Ishikawa (cell line): Measurements from ENCODE around the gene PDZRN3.

ENCODE experiments used
- CEBPB ChIP-seq: IDR thresholded peaks from 2 replicates; pipeline ENCODE4 v1.6.1; 2012
- CREB1 ChIP-seq: IDR thresholded peaks from 2 replicates; pipeline ENCODE4 v1.6.1; 2012; ENCODE audit warnings: low read depth
- EGR1 ChIP-seq: IDR thresholded peaks from 2 replicates; pipeline ENCODE4 v1.6.1; 2012
- EP300 ChIP-seq: IDR thresholded peaks from 2 replicates; pipeline ENCODE4 v1.6.1; 2012; ENCODE audit warnings: borderline replicate concordance
- FOXM1 ChIP-seq: IDR thresholded peaks from 2 replicates; pipeline ENCODE4 v1.6.1; 2012; ENCODE audit warnings: low read depth, borderline replicate concordance
- NFIC ChIP-seq: IDR thresholded peaks from 2 replicates; pipeline ENCODE4 v1.6.1; 2012
- RAD21 ChIP-seq: IDR thresholded peaks from 2 replicates; pipeline ENCODE4 v1.6.1; 2012; ENCODE audit warnings: low read depth
- TAF1 ChIP-seq: IDR thresholded peaks from 2 replicates; pipeline ENCODE4 v1.6.1; 2012; ENCODE audit warnings: low read depth, mild to moderate bottlenecking
- TCF12 ChIP-seq: IDR thresholded peaks from 2 replicates; pipeline ENCODE4 v1.6.1; 2012; ENCODE audit warnings: low read depth
- TEAD4 ChIP-seq: IDR thresholded peaks from 2 replicates; pipeline ENCODE4 v1.6.1; 2012
- USF1 ChIP-seq: IDR thresholded peaks from 2 replicates; pipeline ENCODE4 v1.6.1; 2012
- YY1 ChIP-seq: IDR thresholded peaks from 2 replicates; pipeline ENCODE4 v1.6.1; 2012; ENCODE audit warnings: low read depth
- ZBTB7A ChIP-seq: IDR thresholded peaks from 2 replicates; pipeline ENCODE4 v1.6.1; 2012; ENCODE audit warnings: low read depth
- TF ChIP-seq, protein P1 (sequence below): IDR thresholded peaks from 2 replicates; pipeline ENCODE4 v1.6.1; 2012; ENCODE audit warnings: low read depth, mild to moderate bottlenecking
- TF ChIP-seq, protein P2 (sequence below): IDR thresholded peaks from 2 replicates; pipeline ENCODE4 v1.6.1; 2012

PDZRN3 gene

DNA sequence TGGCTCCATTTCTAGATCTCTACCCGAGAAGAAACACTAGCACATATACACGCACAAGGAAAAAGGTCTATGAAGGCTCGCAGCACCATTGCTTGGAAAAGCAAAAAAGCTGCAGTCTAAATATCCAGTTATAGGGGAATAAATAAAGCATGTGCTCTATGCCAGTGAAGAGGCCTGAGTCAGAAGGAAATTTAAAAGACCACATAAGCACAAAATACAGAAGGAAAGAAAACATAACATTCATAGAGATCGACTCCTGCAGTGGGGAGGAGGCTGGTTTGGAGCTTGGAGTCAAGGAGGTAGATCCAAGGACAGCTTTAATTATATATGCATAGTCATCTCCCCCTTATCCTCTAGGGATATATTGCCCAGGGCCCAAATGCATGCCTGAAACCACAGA is 114.4 kb downstream of the PDZRN3 start:
- TF ChIP-seq USF1 (no peak), FOXM1 (no peak), TAF1 (no peak), TEAD4 (no peak), EP300 (no peak)
- TF ChIP-seq, protein P1, sequence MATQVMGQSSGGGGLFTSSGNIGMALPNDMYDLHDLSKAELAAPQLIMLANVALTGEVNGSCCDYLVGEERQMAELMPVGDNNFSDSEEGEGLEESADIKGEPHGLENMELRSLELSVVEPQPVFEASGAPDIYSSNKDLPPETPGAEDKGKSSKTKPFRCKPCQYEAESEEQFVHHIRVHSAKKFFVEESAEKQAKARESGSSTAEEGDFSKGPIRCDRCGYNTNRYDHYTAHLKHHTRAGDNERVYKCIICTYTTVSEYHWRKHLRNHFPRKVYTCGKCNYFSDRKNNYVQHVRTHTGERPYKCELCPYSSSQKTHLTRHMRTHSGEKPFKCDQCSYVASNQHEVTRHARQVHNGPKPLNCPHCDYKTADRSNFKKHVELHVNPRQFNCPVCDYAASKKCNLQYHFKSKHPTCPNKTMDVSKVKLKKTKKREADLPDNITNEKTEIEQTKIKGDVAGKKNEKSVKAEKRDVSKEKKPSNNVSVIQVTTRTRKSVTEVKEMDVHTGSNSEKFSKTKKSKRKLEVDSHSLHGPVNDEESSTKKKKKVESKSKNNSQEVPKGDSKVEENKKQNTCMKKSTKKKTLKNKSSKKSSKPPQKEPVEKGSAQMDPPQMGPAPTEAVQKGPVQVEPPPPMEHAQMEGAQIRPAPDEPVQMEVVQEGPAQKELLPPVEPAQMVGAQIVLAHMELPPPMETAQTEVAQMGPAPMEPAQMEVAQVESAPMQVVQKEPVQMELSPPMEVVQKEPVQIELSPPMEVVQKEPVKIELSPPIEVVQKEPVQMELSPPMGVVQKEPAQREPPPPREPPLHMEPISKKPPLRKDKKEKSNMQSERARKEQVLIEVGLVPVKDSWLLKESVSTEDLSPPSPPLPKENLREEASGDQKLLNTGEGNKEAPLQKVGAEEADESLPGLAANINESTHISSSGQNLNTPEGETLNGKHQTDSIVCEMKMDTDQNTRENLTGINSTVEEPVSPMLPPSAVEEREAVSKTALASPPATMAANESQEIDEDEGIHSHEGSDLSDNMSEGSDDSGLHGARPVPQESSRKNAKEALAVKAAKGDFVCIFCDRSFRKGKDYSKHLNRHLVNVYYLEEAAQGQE, result no peak

- TF ChIP-seq FOXM1 (no peak), RAD21 (no peak), CEBPB (no peak), EP300 (no peak), NFIC (no peak), USF1 (no peak), TEAD4 (no peak), EGR1 (no peak), YY1 (no peak), TAF1 (no peak), CREB1 (no peak)
- TF ChIP-seq, protein P1, result no peak
- TF ChIP-seq, protein P2, sequence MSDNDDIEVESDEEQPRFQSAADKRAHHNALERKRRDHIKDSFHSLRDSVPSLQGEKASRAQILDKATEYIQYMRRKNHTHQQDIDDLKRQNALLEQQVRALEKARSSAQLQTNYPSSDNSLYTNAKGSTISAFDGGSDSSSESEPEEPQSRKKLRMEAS, result no peak
These were observed 114.9 kb downstream of the PDZRN3 start for GRCh38 chr3:73509816-73510215.

DNA sequence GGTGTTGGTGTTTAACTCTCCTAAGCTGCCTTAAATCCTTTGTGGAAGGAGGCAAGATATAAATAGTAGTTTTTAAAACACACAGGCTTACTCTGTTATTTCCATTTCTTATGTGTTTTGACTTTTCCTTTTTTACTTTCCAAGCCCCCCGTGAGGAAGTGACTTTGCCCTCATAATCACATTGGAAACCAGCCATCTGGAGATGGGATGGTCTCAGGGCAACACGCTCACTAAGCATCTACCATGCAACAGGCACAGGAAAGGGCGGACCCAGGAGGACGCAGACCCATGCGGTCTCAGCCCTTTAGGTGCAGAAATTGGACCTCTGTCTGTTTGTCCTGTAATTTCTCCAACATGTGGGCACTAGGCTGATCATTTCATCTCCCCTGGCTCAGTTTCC is 115.7 kb downstream of the PDZRN3 start:
- TF ChIP-seq TEAD4 (no peak), TCF12 (no peak)

DNA sequence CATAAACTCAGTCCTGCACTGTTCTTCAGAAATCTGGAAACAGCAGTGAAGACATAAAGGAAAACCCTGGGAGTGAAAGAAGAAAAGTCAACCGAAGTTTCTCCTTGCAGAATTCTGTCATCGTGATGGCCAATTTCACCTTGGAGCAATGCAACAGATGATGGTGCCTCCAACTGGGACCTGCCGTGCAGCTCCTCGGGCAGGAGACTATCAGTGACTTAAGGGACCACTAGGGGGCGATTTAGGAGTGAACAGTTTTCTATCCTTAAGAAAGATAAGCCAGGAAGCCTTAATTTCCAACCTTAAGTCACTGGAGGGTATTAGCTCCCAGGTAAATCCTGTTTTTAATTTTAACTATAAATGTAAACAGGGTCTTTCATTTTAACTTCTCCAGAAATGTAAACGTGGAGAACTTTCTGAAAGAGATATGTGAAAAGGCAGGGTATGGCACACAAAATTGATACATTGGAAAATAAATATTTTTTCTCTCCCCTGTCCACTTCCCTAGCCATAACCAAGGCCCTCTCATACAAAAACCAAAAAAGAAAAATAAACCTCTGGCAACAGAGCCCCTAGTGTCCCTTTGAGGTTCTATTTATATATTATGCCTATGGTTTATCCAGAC is 116.3 kb downstream of the PDZRN3 start:
- TF ChIP-seq, protein P1, result no peak
- TF ChIP-seq EGR1 (no peak), ZBTB7A (no peak), CREB1 (no peak), FOXM1 (no peak), TCF12 (no peak), RAD21 (peak; percentile 71)
- TF ChIP-seq, protein P2, result no peak

DNA sequence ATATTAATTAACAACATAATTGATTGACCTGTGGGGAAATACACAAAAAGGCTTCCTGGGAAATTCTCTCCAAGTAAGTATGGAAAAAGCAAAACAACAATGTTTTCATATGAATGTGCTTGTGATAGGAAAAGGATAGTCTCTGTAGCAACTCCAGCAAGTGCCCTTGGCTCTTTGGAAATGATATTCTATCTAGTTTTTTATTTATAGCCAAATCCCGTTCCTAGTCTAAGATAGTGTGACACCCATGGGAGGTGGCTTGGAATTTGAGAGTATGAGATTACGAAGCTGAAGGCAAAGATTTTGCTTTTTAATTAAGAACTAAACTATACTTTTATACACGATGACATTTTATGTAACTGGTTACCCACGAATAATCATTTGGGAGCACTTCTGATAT is 119.9 kb downstream of the PDZRN3 start:
- TF ChIP-seq EP300 (no peak), USF1 (no peak), CEBPB (no peak), TEAD4 (no peak), RAD21 (no peak), TCF12 (no peak), CREB1 (no peak), EGR1 (no peak), ZBTB7A (no peak), TAF1 (no peak), YY1 (no peak), FOXM1 (no peak), NFIC (no peak)
- TF ChIP-seq, protein P2, result no peak
- TF ChIP-seq, protein P1, result no peak
